ENCODE data around the gene SLC16A11.

The SLC16A11 gene

DNA sequence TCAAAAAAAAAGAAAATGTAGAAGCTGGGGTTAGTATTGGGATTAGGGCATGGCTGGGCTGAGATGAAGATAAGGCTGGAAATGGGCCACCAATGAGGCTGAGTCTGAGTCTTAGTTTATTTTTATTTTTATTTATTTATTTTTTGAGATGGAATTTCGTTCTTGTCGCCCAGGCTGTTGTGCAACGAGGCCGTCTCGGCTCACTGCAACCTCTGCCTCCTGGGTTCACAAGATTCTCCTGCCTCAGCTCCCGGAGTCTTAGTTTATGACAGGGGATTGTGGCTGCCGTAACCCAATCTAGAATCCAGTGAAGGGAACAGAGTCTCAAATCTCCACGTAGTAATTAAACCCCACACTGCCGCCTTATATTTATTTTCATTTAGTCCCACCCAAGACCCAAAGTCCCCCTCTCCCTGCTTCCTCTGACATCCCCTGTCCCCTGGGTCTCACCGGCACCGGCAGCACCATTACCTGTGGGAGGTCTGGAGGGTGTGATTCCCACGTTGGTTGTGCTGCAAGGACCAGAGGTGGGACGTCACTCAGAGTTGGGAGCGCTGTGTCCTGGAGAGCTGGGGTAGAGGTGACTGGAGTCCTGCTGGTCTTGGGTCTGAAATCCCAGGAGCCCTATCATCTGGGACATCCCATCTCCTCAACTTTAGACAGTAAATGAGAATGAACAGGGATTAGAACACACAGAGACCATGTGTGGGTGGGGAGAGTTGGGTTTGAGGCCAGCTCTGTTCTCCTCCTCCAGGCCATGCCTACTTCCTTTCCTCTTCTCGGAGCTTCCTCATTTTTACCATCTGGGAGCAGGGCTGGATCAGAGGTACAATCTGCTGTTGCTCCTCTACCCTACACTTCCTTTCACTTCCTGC, 35.9 kb upstream of the SLC16A11 start, which contains the start of gene CLEC10A (continued):
- TF ChIP-seq, protein P1, sequence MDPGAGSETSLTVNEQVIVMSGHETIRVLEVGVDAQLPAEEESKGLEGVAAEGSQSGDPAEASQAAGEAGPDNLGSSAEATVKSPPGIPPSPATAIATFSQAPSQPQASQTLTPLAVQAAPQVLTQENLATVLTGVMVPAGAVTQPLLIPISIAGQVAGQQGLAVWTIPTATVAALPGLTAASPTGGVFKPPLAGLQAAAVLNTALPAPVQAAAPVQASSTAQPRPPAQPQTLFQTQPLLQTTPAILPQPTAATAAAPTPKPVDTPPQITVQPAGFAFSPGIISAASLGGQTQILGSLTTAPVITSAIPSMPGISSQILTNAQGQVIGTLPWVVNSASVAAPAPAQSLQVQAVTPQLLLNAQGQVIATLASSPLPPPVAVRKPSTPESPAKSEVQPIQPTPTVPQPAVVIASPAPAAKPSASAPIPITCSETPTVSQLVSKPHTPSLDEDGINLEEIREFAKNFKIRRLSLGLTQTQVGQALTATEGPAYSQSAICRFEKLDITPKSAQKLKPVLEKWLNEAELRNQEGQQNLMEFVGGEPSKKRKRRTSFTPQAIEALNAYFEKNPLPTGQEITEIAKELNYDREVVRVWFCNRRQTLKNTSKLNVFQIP (CRISPR knock-in tag; IDR thresholded peaks at IDR 0.05; ENCODE audit: borderline replicate concordance, low read depth), result no peak

- ATAC-seq, result no peak
- TF ChIP-seq CSDC2 (CRISPR knock-in tag; IDR thresholded peaks at IDR 0.05) (no peak), ZNF565 (CRISPR knock-in tag; conservative IDR thresholded peaks at IDR 0.05; ENCODE audit: low read depth) (no peak), ZFP3 (CRISPR knock-in tag; IDR thresholded peaks at IDR 0.05) (no peak), ZFP30 (CRISPR knock-in tag; IDR thresholded peaks at IDR 0.05) (no peak), ARNTL (CRISPR knock-in tag; IDR thresholded peaks at IDR 0.05; ENCODE audit: borderline replicate concordance, low read depth) (no peak), TSHZ2 (CRISPR knock-in tag; IDR thresholded peaks at IDR 0.05) (no peak), ZNF70 (CRISPR knock-in tag; IDR thresholded peaks at IDR 0.05) (no peak), SNAI2 (CRISPR knock-in tag; IDR thresholded peaks at IDR 0.05) (no peak), RARB (CRISPR knock-in tag; IDR thresholded peaks at IDR 0.05) (no peak), ISL1 (CRISPR knock-in tag; IDR thresholded peaks at IDR 0.05) (no peak)
Measured at GRCh38 chr17:7078711-7079110, 34.8 kb upstream of the SLC16A11 start.

DNA sequence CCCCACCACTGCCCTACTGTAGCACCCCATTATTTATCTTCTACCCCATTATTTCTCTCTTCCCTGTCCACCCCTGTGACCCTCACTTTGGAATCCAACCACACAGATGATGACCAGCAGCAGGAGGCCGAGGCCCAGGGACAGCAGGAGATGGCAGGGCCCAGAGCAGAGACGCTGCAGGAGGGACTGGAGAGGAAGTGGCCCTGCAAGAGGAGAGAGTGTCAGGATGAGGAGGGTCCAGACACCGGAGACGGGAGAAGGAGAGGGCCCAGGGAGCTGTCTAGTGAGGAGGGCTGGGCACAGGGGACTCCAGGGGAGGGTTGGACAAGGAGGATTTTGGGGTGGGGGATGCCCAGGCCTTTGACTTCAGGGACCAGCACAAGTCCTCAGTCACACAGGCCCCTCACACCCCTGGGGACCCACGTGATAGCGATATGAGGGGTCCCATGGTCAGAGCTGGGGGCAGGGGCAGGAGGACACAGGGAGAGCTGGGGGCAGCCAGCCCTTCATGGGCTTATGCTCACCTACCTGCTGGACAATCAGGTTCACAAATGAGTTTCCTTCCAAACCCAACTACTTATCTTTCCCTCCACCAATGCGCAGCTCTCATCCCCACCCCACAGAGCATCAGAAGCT, 34.1 kb upstream of the SLC16A11 start:
- TF ChIP-seq ZNF70 (CRISPR knock-in tag; IDR thresholded peaks at IDR 0.05), result no peak
- no peak for TF ChIP-seq GLIS3 (CRISPR knock-in tag; IDR thresholded peaks at IDR 0.05)
- TF ChIP-seq CREB5 (CRISPR knock-in tag; IDR thresholded peaks at IDR 0.05; ENCODE audit: low read depth), result no peak
- no peak for TF ChIP-seq TSHZ2 (CRISPR knock-in tag; IDR thresholded peaks at IDR 0.05)
- TF ChIP-seq ZC3H10 (CRISPR knock-in tag; IDR thresholded peaks at IDR 0.05), result no peak
- TF ChIP-seq, protein P1 (CRISPR knock-in tag; IDR thresholded peaks at IDR 0.05; ENCODE audit: borderline replicate concordance, low read depth), result no peak
- no peak for TF ChIP-seq ZFP30 (CRISPR knock-in tag; IDR thresholded peaks at IDR 0.05)
- TF ChIP-seq SNAI2 (CRISPR knock-in tag; IDR thresholded peaks at IDR 0.05), result no peak
- no peak for TF ChIP-seq TCF4 (CRISPR knock-in tag; IDR thresholded peaks at IDR 0.05; ENCODE audit: borderline replicate concordance)
- no peak for TF ChIP-seq TOX (CRISPR knock-in tag; IDR thresholded peaks at IDR 0.05; ENCODE audit: borderline replicate concordance)
- TF ChIP-seq PPARA (CRISPR knock-in tag; IDR thresholded peaks at IDR 0.05; ENCODE audit: borderline replicate concordance), result no peak
- TF ChIP-seq RARB (CRISPR knock-in tag; IDR thresholded peaks at IDR 0.05), result no peak
- TF ChIP-seq ZNF8 (CRISPR knock-in tag; IDR thresholded peaks at IDR 0.05), result no peak
- no peak for TF ChIP-seq ARNTL (CRISPR knock-in tag; IDR thresholded peaks at IDR 0.05; ENCODE audit: borderline replicate concordance, low read depth)
- no peak for TF ChIP-seq BACH2 (CRISPR knock-in tag; IDR thresholded peaks at IDR 0.05; ENCODE audit: borderline replicate concordance)
- TF ChIP-seq PATZ1 (CRISPR knock-in tag; IDR thresholded peaks at IDR 0.05; ENCODE audit: borderline replicate concordance), result no peak
- TF ChIP-seq ZFP3 (CRISPR knock-in tag; IDR thresholded peaks at IDR 0.05), result no peak
- no peak for TF ChIP-seq ISL1 (CRISPR knock-in tag; IDR thresholded peaks at IDR 0.05)
- TF ChIP-seq, protein P2, sequence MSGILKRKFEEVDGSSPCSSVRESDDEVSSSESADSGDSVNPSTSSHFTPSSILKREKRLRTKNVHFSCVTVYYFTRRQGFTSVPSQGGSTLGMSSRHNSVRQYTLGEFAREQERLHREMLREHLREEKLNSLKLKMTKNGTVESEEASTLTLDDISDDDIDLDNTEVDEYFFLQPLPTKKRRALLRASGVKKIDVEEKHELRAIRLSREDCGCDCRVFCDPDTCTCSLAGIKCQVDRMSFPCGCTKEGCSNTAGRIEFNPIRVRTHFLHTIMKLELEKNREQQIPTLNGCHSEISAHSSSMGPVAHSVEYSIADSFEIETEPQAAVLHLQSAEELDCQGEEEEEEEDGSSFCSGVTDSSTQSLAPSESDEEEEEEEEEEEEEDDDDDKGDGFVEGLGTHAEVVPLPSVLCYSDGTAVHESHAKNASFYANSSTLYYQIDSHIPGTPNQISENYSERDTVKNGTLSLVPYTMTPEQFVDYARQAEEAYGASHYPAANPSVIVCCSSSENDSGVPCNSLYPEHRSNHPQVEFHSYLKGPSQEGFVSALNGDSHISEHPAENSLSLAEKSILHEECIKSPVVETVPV (CRISPR knock-in tag; IDR thresholded peaks at IDR 0.05), result no peak
- no peak for ATAC-seq
